Mesenchymal stem cell (in vitro differentiated cells and primary cell): Measurements from ENCODE around the gene SCYGR4.
A peak's percentile ranks its signal among the peaks of the same experiment; 100 is the strongest.

Source experiments
- DNase-seq: peaks from one replicate; pipeline ENCODE4 v3.0.0-alpha.2; 2013
- H2AFZ ChIP-seq: one replicate; pipeline ENCODE4 v1.6.1; 2013; ENCODE audit warnings: low read depth, mild to moderate bottlenecking, control low read depth, inconsistent platforms, low read length, moderate library complexity
- H2AK5ac ChIP-seq: 2 replicates; pipeline ENCODE4 v1.6.1; 2013; ENCODE audit warnings: low read length, moderate library complexity, mild to moderate bottlenecking, inconsistent platforms; ENCODE audit not compliant: severe bottlenecking
- H2BK120ac ChIP-seq: one replicate; pipeline ENCODE4 v1.6.1; 2013; ENCODE audit warnings: low read depth, mild to moderate bottlenecking, inconsistent platforms, low read length, moderate library complexity
- H2BK12ac ChIP-seq, 2 experiments: one replicate each; pipeline ENCODE4 v1.6.1; 2013; ENCODE audit warnings: inconsistent platforms in 2 of 2, low read length in 2 of 2, mild to moderate bottlenecking in 2 of 2, moderate library complexity in 2 of 2, control low read depth in 1 of 2
- H2BK15ac ChIP-seq: one replicate; pipeline ENCODE4 v1.6.1; 2013; ENCODE audit warnings: mild to moderate bottlenecking, low read depth, inconsistent platforms; ENCODE audit not compliant: poor library complexity, severe bottlenecking
- H2BK5ac ChIP-seq: 2 replicates; pipeline ENCODE4 v1.6.1; 2013; ENCODE audit warnings: low read depth, mild to moderate bottlenecking, low read length, control low read depth, inconsistent platforms; ENCODE audit not compliant: poor library complexity, severe bottlenecking
- H3K14ac ChIP-seq, 2 experiments: one replicate each; pipeline ENCODE4 v1.6.1; 2013; ENCODE audit warnings: inconsistent platforms in 2 of 2, low read length in 2 of 2, control low read depth in 1 of 2, mild to moderate bottlenecking in 1 of 2, moderate library complexity in 1 of 2
- H3K18ac ChIP-seq, 2 experiments: one replicate each; pipeline ENCODE4 v1.6.1; 2013; ENCODE audit warnings: inconsistent platforms in 2 of 2, low read length in 2 of 2, control low read depth in 1 of 2, low read depth in 1 of 2, mild to moderate bottlenecking in 1 of 2
- H3K23ac ChIP-seq, 2 experiments: one replicate each; pipeline ENCODE4 v1.6.1; 2013; ENCODE audit warnings: inconsistent platforms in 2 of 2, low read length in 2 of 2, mild to moderate bottlenecking in 2 of 2, moderate library complexity in 2 of 2, control low read depth in 1 of 2
- H3K27ac ChIP-seq: 2 replicates; pipeline ENCODE4 v1.5.1; 2013; ENCODE audit warnings: mild to moderate bottlenecking, moderate library complexity, low read length, control low read depth, inconsistent platforms; ENCODE audit not compliant: poor library complexity, severe bottlenecking
- H3K27me3 ChIP-seq, 2 experiments: 2 replicates each; pipeline versions ENCODE4 v1.6.1 to v1.7.0; 2013; ENCODE audit warnings: low read length in 2 of 2, mild to moderate bottlenecking in 2 of 2, moderate library complexity in 2 of 2, control low read depth in 1 of 2, inconsistent platforms in 1 of 2; ENCODE audit not compliant: control insufficient read depth in 1 of 2, insufficient read depth in 1 of 2
- H3K36me3 ChIP-seq, 2 experiments: 2 replicates each; pipeline versions ENCODE4 v1.6.1 to v1.7.0; 2013; ENCODE audit warnings: low read length in 2 of 2, control low read depth in 1 of 2, inconsistent platforms in 1 of 2, low read depth in 1 of 2, mild to moderate bottlenecking in 1 of 2; ENCODE audit not compliant: insufficient read depth in 2 of 2, control insufficient read depth in 1 of 2
- H3K4ac ChIP-seq, 2 experiments: one replicate each; pipeline ENCODE4 v1.6.1; 2013; ENCODE audit warnings: inconsistent platforms in 2 of 2, low read length in 2 of 2, mild to moderate bottlenecking in 2 of 2, moderate library complexity in 2 of 2, control low read depth in 1 of 2, low read depth in 1 of 2
- H3K4me1 ChIP-seq: 2 replicates; pipeline ENCODE4 v1.6.1; 2013; ENCODE audit warnings: low read depth, low read length, control low read depth; ENCODE audit not compliant: control insufficient read depth, insufficient read depth
- H3K4me2 ChIP-seq: 2 replicates; pipeline ENCODE4 v1.6.1; 2013; ENCODE audit warnings: low read length, mild to moderate bottlenecking, inconsistent platforms; ENCODE audit not compliant: poor library complexity, severe bottlenecking
- H3K4me3 ChIP-seq, 2 experiments: 2 replicates each; pipeline versions ENCODE4 v1.5.1 to v1.7.0; 2013; ENCODE audit warnings: low read length in 2 of 2, mild to moderate bottlenecking in 2 of 2, control low read depth in 1 of 2, low read depth in 1 of 2; ENCODE audit not compliant: insufficient read depth in 1 of 2
- H3K79me1 ChIP-seq: replicated peaks from 2 replicates; pipeline ENCODE4 v1.6.1; 2013; ENCODE audit warnings: mild to moderate bottlenecking, control low read depth, low read length, inconsistent platforms; ENCODE audit not compliant: poor library complexity, severe bottlenecking
- H3K9ac ChIP-seq: 2 replicates; pipeline ENCODE4 v1.7.0; 2013; ENCODE audit warnings: mild to moderate bottlenecking, low read length, moderate library complexity
- H3K9me3 ChIP-seq: 2 replicates; pipeline ENCODE4 v1.7.0; 2013; ENCODE audit warnings: mild to moderate bottlenecking, low read length; ENCODE audit not compliant: control insufficient read depth
- H4K8ac ChIP-seq: one replicate; pipeline ENCODE4 v1.6.1; 2013; ENCODE audit warnings: inconsistent platforms, mild to moderate bottlenecking, low read length, moderate library complexity
- H4K91ac ChIP-seq: one replicate; pipeline ENCODE4 v1.6.1; 2013; ENCODE audit warnings: mild to moderate bottlenecking, low read length, inconsistent platforms
- WGBS: methylation state at CpG from one replicate; pipeline ENCODE4 v1.1.7; 2013; ENCODE audit warnings: mixed read lengths; 5-methylcytosine and 5-hydroxymethylcytosine counted together

Gene SCYGR4

GRCh38 chr2:227615906-227616305, 1.4 kb upstream of the SCYGR4 start:
- Histone ChIP-seq H2BK5ac (no peak overlapping the region), H3K4me2 (no peak overlapping the region), H2BK120ac (no peak overlapping the region), H3K27me3 (peaks cover 0 to 6% of the 10 kb centered on the region in 2 experiments), H3K9me3 (no peaks in the 10 kb centered on the region), H2AK5ac (no peak overlapping the region), H3K27ac (no peak overlapping the region), H3K4me1 (peaks cover 2% of the 10 kb centered on the region), H4K8ac (no peak overlapping the region), H4K91ac (no peak overlapping the region), H3K23ac (no peak overlapping the region), H3K4ac (no peak overlapping the region), H3K4me3 (no peak overlapping the region), H3K14ac (no peak overlapping the region), H2BK15ac (no peak overlapping the region), H3K18ac (no peak overlapping the region), H3K79me1 (no peaks in the 10 kb centered on the region), H3K36me3 (no peaks in the 10 kb centered on the region), H2AFZ (no peak overlapping the region), H2BK12ac (no peak overlapping the region), H3K9ac (no peak overlapping the region)
- WGBS: 76% methylated on average over 5 of the region's 5 CpGs
- no peak for DNase-seq

GRCh38 chr2:227616631-227617030, 667 bp upstream of the SCYGR4 start:
- H3K4me3 ChIP-seq: no peak overlapping the region
- no peak overlapping the region for H2BK120ac ChIP-seq
- no peak overlapping the region for H2BK5ac ChIP-seq
- H3K36me3 ChIP-seq: no peaks in the 10 kb centered on the region
- H3K4me1 ChIP-seq: peaks cover 2% of the 10 kb centered on the region
- H2BK15ac ChIP-seq: no peak overlapping the region
- no peak overlapping the region for H3K18ac ChIP-seq
- no peak overlapping the region for H3K9ac ChIP-seq
- no peak for DNase-seq
- H3K79me1 ChIP-seq: no peaks in the 10 kb centered on the region
- H4K8ac ChIP-seq: no peak overlapping the region
- H3K9me3 ChIP-seq: no peaks in the 10 kb centered on the region
- no peak overlapping the region for H3K14ac ChIP-seq
- H2BK12ac ChIP-seq: no peak overlapping the region
- no peak overlapping the region for H2AFZ ChIP-seq
- H3K4me2 ChIP-seq: no peak overlapping the region
- no peak overlapping the region for H3K4ac ChIP-seq
- peaks cover 0 to 6% of the 10 kb centered on the region in 2 experiments for H3K27me3 ChIP-seq
- H3K27ac ChIP-seq: no peak overlapping the region
- no peak overlapping the region for H4K91ac ChIP-seq
- 25% methylated on average over 2 of the region's 4 CpGs for WGBS
- H2AK5ac ChIP-seq: no peak overlapping the region
- no peak overlapping the region for H3K23ac ChIP-seq

GRCh38 chr2:227623226-227623625, 5.9 kb downstream of the SCYGR4 start:
- no peak overlapping the region for H2BK120ac ChIP-seq
- no peak overlapping the region for H3K18ac ChIP-seq
- no peak overlapping the region for H3K23ac ChIP-seq
- no peak overlapping the region for H3K14ac ChIP-seq
- H2BK15ac ChIP-seq: no peak overlapping the region
- no peak overlapping the region for H2AK5ac ChIP-seq
- no peak overlapping the region for H2BK5ac ChIP-seq
- no peaks in the 10 kb centered on the region for H3K36me3 ChIP-seq
- no peaks in the 10 kb centered on the region for H3K79me1 ChIP-seq
- H2AFZ ChIP-seq: no peak overlapping the region
- H3K9me3 ChIP-seq: peaks cover 8% of the 10 kb centered on the region
- no peak overlapping the region for H3K4ac ChIP-seq
- peak; percentile 52 for DNase-seq
- H4K91ac ChIP-seq: no peak overlapping the region
- H3K4me1 ChIP-seq: no peaks in the 10 kb centered on the region
- H2BK12ac ChIP-seq: no peak overlapping the region
- no peaks in the 10 kb centered on the region for H3K27me3 ChIP-seq
- no peak overlapping the region for H3K4me2 ChIP-seq
- H4K8ac ChIP-seq: no peak overlapping the region
- no peak overlapping the region for H3K4me3 ChIP-seq
- H3K27ac ChIP-seq: no peak overlapping the region
- H3K9ac ChIP-seq: peak overlapping the region; percentile 24

GRCh38 chr2:227625420-227625819, 8.1 kb downstream of the SCYGR4 start:
- no peak overlapping the region for H2BK15ac ChIP-seq
- H4K8ac ChIP-seq: no peak overlapping the region
- H2BK120ac ChIP-seq: no peak overlapping the region
- H3K23ac ChIP-seq: no peak overlapping the region
- H2AFZ ChIP-seq: no peak overlapping the region
- no peak overlapping the region for H3K27ac ChIP-seq
- H3K4me1 ChIP-seq: no peaks in the 10 kb centered on the region
- no peak for DNase-seq
- H3K4me2 ChIP-seq: no peak overlapping the region
- H3K4me3 ChIP-seq: no peak overlapping the region
- H3K4ac ChIP-seq: no peak overlapping the region
- H3K27me3 ChIP-seq: no peaks in the 10 kb centered on the region
- no peak overlapping the region for H2BK5ac ChIP-seq
- H3K9ac ChIP-seq: no peak overlapping the region
- WGBS: 100% methylated on average over 1 of the region's 2 CpGs
- H4K91ac ChIP-seq: no peak overlapping the region
- no peak overlapping the region for H2AK5ac ChIP-seq
- no peak overlapping the region for H2BK12ac ChIP-seq
- H3K14ac ChIP-seq: no peak overlapping the region
- no peak overlapping the region for H3K18ac ChIP-seq
- H3K36me3 ChIP-seq: no peaks in the 10 kb centered on the region
- H3K79me1 ChIP-seq: no peaks in the 10 kb centered on the region
- peaks cover 8% of the 10 kb centered on the region for H3K9me3 ChIP-seq
